Measurements from ENCODE around the gene SUB1. TPM values are rescaled to one million over a fixed set of nuclear protein-coding genes. Genes with fewer than 3 reads are reported as not detected.

SUB1 gene
- total RNA-seq, 4 donors from 2014 or later = 59.6 to 280 (median 134) TPM

DNA sequence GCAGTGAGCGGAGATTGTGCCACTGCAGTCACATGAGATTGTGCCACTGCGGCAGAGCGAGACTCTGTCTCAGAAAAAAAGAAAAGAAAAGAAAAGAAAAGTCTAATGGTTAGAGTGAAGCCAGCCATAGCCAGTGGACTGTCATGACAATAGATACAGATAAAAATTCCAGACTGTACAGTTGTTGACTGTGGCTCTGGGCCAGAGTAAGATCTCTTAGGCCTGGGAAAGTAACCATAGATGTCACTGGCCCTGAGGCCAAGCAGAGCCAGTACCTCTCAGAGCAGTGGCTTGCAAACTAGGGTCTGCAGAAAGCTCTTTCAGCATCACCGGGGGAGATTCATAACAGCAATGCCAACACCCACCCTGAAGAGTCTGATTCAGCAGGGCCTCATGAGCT lies 44.1 kb upstream of the SUB1 start:
- 97 to 99% methylated on average over 4 of the region's 4 CpGs for WGBS, 2 donors
- Histone ChIP-seq H3K4me3 (no peak overlapping the region), H3K4me1 (no peaks in the 10 kb centered on the region), H3K27ac (no peak overlapping the region), H3K27me3 (no peaks in the 10 kb centered on the region), H3K36me3 (no peaks in the 10 kb centered on the region), H3K9me3 (no peaks in the 10 kb centered on the region)
- no peak for DNase-seq
- intact Hi-C loops (cut with DNase I) = no loop called here
- TF ChIP-seq, protein P1, sequence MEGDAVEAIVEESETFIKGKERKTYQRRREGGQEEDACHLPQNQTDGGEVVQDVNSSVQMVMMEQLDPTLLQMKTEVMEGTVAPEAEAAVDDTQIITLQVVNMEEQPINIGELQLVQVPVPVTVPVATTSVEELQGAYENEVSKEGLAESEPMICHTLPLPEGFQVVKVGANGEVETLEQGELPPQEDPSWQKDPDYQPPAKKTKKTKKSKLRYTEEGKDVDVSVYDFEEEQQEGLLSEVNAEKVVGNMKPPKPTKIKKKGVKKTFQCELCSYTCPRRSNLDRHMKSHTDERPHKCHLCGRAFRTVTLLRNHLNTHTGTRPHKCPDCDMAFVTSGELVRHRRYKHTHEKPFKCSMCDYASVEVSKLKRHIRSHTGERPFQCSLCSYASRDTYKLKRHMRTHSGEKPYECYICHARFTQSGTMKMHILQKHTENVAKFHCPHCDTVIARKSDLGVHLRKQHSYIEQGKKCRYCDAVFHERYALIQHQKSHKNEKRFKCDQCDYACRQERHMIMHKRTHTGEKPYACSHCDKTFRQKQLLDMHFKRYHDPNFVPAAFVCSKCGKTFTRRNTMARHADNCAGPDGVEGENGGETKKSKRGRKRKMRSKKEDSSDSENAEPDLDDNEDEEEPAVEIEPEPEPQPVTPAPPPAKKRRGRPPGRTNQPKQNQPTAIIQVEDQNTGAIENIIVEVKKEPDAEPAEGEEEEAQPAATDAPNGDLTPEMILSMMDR (IDR thresholded peaks at IDR 0.05) = no peak
- no peak for TF ChIP-seq POLR2A (IDR thresholded peaks at IDR 0.05)

DNA sequence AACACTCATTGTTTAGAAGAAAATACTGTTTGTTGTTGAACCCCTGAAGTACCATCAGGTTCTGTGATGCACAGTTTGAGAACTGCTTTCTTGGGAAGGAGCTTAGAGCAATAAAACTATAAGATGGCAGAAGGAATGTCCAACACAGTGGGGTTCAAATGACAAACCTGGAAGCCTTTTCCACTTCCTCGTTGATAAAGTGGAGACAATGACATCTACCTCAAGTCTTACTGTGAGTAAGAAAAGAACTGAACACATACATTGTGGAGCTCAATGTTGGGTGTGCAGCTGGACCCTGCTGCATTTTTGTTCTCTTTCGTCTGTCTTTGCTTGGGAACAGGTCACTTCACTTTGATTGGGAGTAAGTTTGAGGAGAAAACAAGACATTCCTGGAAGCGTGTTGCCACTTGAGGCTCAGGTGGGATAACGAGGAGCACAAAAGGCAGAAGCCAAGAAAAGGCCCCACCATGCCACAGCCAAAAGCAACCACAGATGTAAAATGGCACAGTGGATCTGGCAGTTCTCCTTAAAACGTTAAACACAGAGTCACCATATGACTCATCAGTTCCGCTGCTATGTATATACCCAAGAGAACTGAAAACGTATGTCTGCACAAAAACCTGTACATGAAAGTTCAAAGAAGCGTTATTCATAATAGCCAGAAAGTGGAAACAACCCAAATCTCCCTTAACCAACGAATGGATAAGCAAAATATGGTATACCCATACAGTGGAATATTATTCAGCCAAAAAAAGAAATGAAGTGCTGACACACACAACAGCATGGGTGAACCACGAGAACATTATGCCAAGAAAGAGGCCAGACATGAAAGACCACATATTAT lies 42.9 kb upstream of the SUB1 start:
- Histone ChIP-seq H3K4me1 (no peaks in the 10 kb centered on the region), H3K27ac (peak overlapping the region in 1 of 4 donors; percentile 2), H3K4me3 (no peak overlapping the region), H3K27me3 (no peaks in the 10 kb centered on the region), H3K36me3 (no peaks in the 10 kb centered on the region), H3K9me3 (no peaks in the 10 kb centered on the region)
- intact Hi-C loops (cut with DNase I) = no loop called here
- 43 to 48% methylated on average over 10 of the region's 10 CpGs for WGBS, 2 donors
- no peak for DNase-seq
- TF ChIP-seq POLR2A (IDR thresholded peaks at IDR 0.05) = no peak
- TF ChIP-seq, protein P1 (IDR thresholded peaks at IDR 0.05) = no peak

DNA sequence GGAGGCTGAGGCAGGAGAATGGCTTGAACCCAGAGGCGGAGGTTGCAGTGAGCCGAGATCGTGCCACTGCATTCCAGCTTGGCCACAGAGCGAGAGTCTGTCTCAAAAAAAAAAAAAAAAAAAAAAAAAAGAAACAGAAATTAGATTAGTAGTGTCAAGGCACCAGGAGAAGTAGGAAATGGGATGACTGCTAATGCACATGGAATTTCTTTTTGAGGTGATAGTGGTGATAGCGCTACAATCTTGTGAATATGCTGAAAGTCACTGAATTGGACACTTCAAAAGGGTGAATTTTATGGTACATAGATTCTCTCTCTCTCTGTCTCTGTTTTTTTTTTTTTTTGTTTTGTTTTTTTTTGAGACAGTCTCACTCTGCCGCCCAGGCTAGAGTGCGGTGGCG lies 42.1 kb upstream of the SUB1 start:
- intact Hi-C loops (cut with DNase I) = no loop called here
- H3K27ac ChIP-seq = no peak overlapping the region
- no peaks in the 10 kb centered on the region for H3K9me3 ChIP-seq
- no peaks in the 10 kb centered on the region for H3K36me3 ChIP-seq
- no peak overlapping the region for H3K4me3 ChIP-seq
- no peaks in the 10 kb centered on the region for H3K4me1 ChIP-seq
- no peak for DNase-seq
- 93 to 97% methylated on average over 6 to 7 of the region's 8 CpGs for WGBS, 2 donors
- no peaks in the 10 kb centered on the region for H3K27me3 ChIP-seq
- TF ChIP-seq POLR2A (IDR thresholded peaks at IDR 0.05) = no peak
- TF ChIP-seq, protein P1 (IDR thresholded peaks at IDR 0.05) = no peak

DNA sequence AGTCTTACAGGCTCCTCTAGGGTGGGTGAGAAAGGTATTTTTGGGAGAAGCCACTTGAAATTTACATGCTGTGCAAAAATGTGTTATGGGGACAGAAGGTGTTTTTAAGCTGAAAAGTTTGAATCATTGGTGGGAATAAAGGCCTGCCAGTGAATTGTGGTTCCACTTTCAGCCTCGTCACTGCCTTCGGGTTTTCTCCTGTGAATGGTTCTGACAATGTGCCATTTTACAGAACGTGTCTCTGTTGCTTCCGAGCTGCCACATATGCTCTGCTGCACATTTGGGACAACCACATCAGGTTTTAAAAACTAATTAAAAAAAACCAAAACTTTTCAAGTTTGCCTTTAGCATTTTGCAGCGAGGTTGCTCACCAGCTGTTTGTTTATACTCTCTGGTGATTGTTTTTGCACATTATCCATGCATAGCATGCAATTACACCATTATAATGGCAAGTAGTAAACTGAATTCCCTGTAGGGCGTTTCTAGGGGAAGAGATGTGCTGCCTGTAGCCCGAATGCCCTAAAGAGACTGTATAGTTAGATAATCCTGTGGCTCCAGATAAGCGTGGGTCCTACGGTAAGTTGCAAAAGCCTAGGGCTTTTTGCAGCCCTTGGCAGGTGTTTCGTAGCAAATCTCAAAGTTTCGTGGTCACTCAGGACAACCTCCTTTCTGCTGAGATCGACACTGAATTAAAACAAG lies 40.1 kb upstream of the SUB1 start:
- WGBS, 2 donors = 67 to 68% methylated on average over 12 of the region's 12 CpGs
- H3K36me3 ChIP-seq = no peaks in the 10 kb centered on the region
- no peak overlapping the region for H3K4me3 ChIP-seq
- intact Hi-C loops (cut with DNase I) = no loop called here
- DNase-seq = no peak
- TF ChIP-seq, protein P1 (IDR thresholded peaks at IDR 0.05) = no peak
- TF ChIP-seq POLR2A (IDR thresholded peaks at IDR 0.05) = no peak
- H3K27me3 ChIP-seq = no peaks in the 10 kb centered on the region
- H3K27ac ChIP-seq = no peak overlapping the region
- H3K4me1 ChIP-seq = no peaks in the 10 kb centered on the region
- no peaks in the 10 kb centered on the region for H3K9me3 ChIP-seq

DNA sequence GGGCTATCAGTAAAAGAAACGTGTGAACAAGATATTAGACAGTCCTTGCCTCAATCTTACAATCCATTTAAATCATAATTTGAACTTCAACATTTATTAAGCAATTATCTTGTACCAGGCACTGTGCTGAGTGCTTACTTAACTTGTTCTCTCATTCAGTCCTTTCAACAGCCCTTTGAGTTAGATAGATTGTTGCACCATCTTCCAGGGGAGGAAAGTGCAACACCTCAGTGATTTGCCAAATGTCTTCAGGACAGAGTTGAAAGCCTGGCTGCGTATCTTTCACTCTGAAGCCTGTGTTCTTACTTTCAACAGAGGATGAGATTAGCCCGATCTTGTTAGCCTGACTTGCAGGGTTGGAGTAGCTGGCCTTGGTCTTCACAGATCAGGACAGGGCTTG lies 34.2 kb upstream of the SUB1 start:
- no peaks in the 10 kb centered on the region for H3K36me3 ChIP-seq
- 41 to 49% methylated on average over 3 of the region's 3 CpGs for WGBS, 2 donors
- H3K27ac ChIP-seq = no peak overlapping the region
- no peaks in the 10 kb centered on the region for H3K27me3 ChIP-seq
- no peak for TF ChIP-seq POLR2A (IDR thresholded peaks at IDR 0.05)
- TF ChIP-seq, protein P1 (IDR thresholded peaks at IDR 0.05) = no peak
- no peaks in the 10 kb centered on the region for H3K4me1 ChIP-seq
- no peaks in the 10 kb centered on the region for H3K9me3 ChIP-seq
- H3K4me3 ChIP-seq = no peak overlapping the region
- intact Hi-C loops (cut with DNase I) = no loop called here
- no peak for DNase-seq
